Omental fat pad (tissue), 4 donors: ENCODE results near the gene MRPS27. TPM values are rescaled to one million over a fixed set of nuclear protein-coding genes. Genes with fewer than 3 reads are reported as not detected.

Experiments
- ATAC-seq: fragments of 150-250 bp; one replicate; pipeline ENCODE4 v1.9.1; 2016; ENCODE audit warnings: mild to moderate bottlenecking, moderate library complexity; ENCODE audit not compliant: low FRiP score
- DNase-seq: peaks from one replicate; pipeline ENCODE4 v3.0.0-alpha.2; 2019; ENCODE audit warnings: low spot score
- CTCF ChIP-seq, 3 donors: fragments of 450-650 bp; IDR thresholded peaks; one replicate each; pipeline ENCODE4 v1.5.1; 2016 to 2017; ENCODE audit warnings: antibody characterized with exemption in 3 of 3, mild to moderate bottlenecking in 3 of 3, moderate library complexity in 2 of 3
- total RNA-seq, 4 donors: library from RNA; depleted of rRNA; stranded (reverse); fragments of >200 nt; gene quantifications; one replicate each; pipeline ENCODE4 v1.1.0, GENCODE V29; 2016

Gene MRPS27
- total RNA-seq, 4 donors from 2014 or later = 45.4 to 53.9 (median 51.4) TPM

GRCh38 chr5:72276219-72276752 is 43.8 kb downstream of the MRPS27 start:
- no peak for ATAC-seq
- no peak for DNase-seq
- TF ChIP-seq CTCF (IDR thresholded peaks at IDR 0.05) = no peak

- ATAC-seq = no peak
- no peak for DNase-seq
- TF ChIP-seq CTCF (IDR thresholded peaks at IDR 0.05) = no peak
Observed at GRCh38 chr5:72273547-72273946, 46.5 kb downstream of the MRPS27 start.

- ATAC-seq (no peak), DNase-seq (no peak)
- TF ChIP-seq CTCF (IDR thresholded peaks at IDR 0.05) = no peak
Observed at GRCh38 chr5:72272398-72272797, 47.6 kb downstream of the MRPS27 start.

- ATAC-seq (no peak), DNase-seq (no peak)
- TF ChIP-seq CTCF (IDR thresholded peaks at IDR 0.05) = no peak
Observed at GRCh38 chr5:72271702-72272101, 48.3 kb downstream of the MRPS27 start.

GRCh38 chr5:72270037-72270436 is 50.0 kb downstream of the MRPS27 start:
- TF ChIP-seq CTCF (IDR thresholded peaks at IDR 0.05) = no peak
- DNase-seq (no peak), ATAC-seq (no peak)

- DNase-seq (no peak), ATAC-seq (no peak)
- no peak for TF ChIP-seq CTCF (IDR thresholded peaks at IDR 0.05)
Observed at GRCh38 chr5:72269411-72269780, 50.6 kb downstream of the MRPS27 start.

- DNase-seq (no peak), ATAC-seq (no peak)
- TF ChIP-seq CTCF (IDR thresholded peaks at IDR 0.05) = peak in 1 of 3 donors; percentile 2
Observed at GRCh38 chr5:72268753-72269410, 51.2 kb downstream of the MRPS27 start.
